Epithelial cell of proximal tubule (primary cell): ENCODE data around the gene SLC12A4. TPM values are rescaled to one million over a fixed set of nuclear protein-coding genes. Genes with fewer than 3 reads are reported as not detected.
"Not testable (repeated sequence)": the region's sequence is repeated elsewhere in the genome, so short reads cannot be mapped to it uniquely, and the experiment has no call there.

Experiments
- DNase-seq: peaks from one replicate; pipeline ENCODE4 v3.0.0-alpha.2; 2011; ENCODE audit warnings: low read depth
- H3K4me3 ChIP-seq: 2 replicates; pipeline ENCODE4 v1.5.1; 2011; ENCODE audit warnings: low read depth, mild to moderate bottlenecking, low read length
- total RNA-seq: library from RNA; depleted of rRNA; stranded (reverse); fragments of >200 nt; gene quantifications from 2 replicates; pipeline ENCODE4 v1.2.3, GENCODE V29; 2015
- TF ChIP-seq, protein P1 (sequence below): conservative IDR thresholded peaks from 2 replicates; pipeline ENCODE4 v1.5.1; 2012; ENCODE audit warnings: low read depth, mild to moderate bottlenecking, low read length

The SLC12A4 gene
- total RNA-seq, 1 donor from 2014 or later = 50.7 TPM

DNA sequence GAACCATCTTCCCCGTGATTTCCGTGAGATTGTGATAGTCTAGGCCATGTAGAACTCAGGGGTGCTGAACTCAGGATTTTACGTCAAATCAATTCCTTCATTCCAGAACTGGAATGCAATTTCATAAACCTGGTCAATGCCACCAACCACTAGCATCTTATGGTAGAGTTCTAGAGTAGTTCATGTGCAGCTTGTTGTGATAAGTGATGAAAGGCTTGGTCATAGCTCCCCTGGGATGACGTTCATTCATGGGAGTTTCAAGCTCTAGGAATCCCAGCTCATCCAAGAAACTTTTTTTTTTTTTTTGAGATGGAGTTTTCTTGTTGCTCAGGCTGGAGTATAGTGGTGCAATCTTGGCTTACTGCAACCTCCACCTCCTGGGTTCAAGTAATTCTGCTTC, 34.6 kb upstream of the SLC12A4 start:
- TF ChIP-seq, protein P1, sequence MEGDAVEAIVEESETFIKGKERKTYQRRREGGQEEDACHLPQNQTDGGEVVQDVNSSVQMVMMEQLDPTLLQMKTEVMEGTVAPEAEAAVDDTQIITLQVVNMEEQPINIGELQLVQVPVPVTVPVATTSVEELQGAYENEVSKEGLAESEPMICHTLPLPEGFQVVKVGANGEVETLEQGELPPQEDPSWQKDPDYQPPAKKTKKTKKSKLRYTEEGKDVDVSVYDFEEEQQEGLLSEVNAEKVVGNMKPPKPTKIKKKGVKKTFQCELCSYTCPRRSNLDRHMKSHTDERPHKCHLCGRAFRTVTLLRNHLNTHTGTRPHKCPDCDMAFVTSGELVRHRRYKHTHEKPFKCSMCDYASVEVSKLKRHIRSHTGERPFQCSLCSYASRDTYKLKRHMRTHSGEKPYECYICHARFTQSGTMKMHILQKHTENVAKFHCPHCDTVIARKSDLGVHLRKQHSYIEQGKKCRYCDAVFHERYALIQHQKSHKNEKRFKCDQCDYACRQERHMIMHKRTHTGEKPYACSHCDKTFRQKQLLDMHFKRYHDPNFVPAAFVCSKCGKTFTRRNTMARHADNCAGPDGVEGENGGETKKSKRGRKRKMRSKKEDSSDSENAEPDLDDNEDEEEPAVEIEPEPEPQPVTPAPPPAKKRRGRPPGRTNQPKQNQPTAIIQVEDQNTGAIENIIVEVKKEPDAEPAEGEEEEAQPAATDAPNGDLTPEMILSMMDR = no peak
- DNase-seq = no peak
- H3K4me3 ChIP-seq = no peak overlapping the region

DNA sequence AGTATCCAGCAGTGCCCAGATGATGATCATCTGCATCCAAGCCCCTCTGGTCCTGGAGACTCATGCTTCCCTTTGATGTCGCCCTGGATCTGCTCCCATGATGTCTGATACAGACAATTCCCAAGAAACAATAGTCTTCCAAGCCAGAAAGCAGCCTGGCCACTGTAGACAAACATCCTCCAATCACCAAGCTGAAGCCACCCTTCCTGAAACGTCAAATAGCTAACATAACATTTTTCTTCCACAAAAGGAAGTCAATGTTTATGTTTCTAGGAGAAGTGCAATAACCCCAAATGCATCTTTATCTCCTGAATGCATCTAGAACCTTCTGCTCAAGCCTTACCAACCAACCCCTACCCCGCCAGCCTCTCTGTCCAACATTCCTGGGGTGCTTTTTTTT, 32.0 kb upstream of the SLC12A4 start:
- H3K4me3 ChIP-seq = no peak overlapping the region
- TF ChIP-seq, protein P1 = no peak
- DNase-seq = no peak

DNA sequence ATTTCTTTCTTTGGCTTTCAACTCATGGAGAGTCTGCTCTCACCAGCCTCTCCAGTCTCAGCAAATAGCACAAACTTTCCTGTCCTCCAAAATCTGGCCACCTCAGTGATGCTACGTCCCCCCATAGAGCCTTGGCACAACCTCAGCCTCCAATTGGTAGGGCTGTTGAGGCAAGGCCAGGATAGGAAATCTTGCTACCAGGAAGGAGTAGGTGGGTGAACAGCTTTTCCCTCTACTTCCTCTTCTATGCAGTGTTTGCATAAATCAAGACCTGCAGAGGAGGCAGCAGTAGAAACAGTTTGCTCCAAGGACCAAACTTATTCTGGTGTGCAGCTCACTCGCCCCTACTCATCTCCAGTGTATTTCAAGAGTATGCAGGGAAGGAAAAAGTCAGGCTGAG, 31.5 kb upstream of the SLC12A4 start:
- TF ChIP-seq, protein P1 = no peak
- no peak overlapping the region for H3K4me3 ChIP-seq
- no peak for DNase-seq

DNA sequence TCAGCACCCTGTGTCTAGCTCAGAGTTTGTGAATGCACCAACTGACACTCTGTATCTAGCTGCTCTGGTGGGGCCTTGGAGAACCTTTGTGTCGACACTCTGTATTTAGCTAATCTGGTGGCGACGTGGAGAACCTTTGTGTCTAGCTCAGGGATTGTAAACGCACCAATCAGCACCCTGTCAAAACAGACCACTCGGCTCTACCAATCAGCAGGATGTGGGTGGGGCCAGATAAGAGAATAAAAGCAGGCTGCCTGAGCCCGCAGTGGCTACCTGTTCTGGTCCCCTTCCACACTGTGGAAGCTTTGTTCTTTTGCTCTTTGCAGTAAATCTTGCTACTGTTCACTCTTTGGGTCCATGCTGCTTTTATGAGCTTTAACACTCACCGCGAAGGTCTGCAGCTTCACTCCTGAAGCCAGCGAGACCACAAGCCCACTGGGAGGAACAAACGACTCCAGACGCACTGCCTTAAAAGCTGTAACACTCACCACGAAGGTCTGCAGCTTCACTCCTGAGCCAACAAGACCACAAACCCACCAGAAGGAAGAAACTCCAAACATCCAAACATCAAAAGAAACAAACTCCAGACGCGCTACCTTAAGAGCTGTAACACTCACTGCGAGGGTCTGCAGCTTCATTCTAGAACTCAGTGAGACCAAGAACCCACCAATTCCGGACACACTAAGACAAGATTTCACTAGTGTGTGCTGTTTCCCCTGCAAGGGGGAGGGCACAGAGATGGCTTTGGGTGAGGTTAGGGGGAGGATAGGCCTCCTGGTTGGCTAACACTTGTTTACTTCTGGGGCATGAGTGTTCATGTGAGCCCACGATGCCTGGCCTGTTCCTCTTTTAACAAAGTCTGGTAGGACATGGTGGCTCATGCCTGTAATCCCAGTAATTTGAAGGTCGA, 30.6 kb upstream of the SLC12A4 start, which contains the start of gene DPEP2:
Gene DPEP2 (minus strand): TSS at position 706 of the 910 bp plus-strand sequence. CDS start 6,272 bp downstream, outside the sequence.
- DNase-seq, H3K4me3 ChIP-seq: not testable (repeated sequence)

DNA sequence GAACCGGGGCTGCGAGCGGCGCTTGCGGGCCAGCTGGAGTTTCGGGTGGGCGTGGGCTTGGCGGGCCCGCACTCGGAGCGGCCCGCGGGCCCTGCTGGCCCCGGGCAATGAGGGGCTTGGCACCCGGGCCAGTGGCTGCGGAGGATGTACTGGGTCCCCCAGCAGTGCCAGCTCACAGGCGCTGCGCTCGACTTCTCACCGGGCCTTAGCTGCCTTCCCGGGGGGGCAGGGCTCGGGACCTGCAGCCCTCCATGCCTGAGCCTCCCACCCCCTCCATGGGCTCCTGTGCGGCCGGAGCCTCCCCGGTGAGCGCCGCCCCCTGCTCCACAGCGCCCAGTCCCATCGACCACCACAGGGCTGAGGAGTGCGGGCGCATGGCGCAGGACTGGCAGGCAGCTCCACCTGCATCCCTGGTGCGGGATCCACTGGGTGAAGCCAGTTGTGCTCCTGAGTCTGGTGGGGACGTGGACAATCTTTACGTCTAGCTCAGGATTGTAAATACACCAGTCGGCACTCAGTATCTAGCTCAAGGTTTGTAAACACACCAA, 29.9 kb upstream of the SLC12A4 start:
- DNase-seq, H3K4me3 ChIP-seq: not testable (repeated sequence)

DNA sequence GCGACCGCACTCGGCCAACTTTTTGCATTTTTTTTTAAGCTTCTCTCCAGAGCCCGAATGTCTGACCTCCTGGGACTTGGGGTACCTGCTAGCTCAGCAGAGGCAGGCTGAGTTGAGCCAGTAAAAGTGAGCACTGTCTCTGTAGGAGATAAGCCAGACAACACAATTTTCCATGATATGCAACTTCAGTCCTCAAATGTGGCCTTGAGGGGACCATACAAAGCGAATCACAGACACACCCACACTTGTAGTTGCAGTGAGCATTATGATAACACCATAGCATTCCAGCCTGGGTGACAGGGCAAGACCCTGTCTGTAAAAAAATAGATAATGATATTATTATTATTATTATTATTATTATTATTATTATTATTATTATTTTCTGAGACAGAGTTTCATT, 28.2 kb upstream of the SLC12A4 start:
- DNase-seq = no peak
- TF ChIP-seq, protein P1 = no peak
- H3K4me3 ChIP-seq = no peak overlapping the region

DNA sequence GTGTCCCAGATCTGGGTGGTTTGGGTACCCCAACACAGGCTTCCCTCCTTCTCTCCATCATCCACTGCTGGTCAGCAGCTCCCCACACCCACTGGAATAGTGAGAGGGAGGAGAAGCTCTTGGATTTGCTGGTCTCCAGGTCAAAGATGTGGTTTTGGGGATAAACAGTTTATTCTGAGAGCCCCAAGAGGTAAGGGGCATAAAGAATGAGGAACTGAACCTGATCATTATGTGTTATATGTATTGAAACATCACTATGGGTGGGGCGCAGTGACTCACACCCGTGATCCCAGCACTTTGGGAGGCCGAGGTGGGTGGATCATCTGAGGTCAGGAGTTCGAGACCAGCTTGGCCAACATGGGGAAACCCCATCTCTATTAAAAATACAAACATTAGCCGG, 27.0 kb upstream of the SLC12A4 start:
- no peak for DNase-seq
- TF ChIP-seq, protein P1 = no peak
- H3K4me3 ChIP-seq = no peak overlapping the region

DNA sequence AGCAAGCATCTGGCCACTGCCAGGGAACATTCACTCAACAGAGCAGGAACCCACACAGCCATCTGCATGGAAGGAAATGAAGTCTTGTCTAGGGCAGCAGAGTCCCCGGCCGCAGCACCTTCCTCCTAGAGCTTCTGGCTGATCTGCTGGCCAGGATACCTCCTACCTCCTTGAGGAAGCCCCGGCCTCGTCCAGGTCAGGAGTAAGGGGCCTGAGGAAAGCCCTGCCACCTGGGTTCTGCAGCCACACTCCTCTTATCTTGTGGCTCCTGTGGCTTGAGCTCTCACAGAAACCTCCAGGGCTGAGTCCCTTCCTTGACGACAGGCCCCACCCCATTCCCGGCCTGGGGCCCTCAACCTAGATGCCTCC, 25.6 kb upstream of the SLC12A4 start:
- not testable (repeated sequence) for DNase-seq, H3K4me3 ChIP-seq
